ENCODE results near the gene PTPN2. TPM values are rescaled to one million over a fixed set of nuclear protein-coding genes. Genes with fewer than 3 reads are reported as not detected.

Gene PTPN2
- total and polyA plus RNA-seq, 11 donors = 7.5 to 33.1 (median 11.5) TPM

DNA sequence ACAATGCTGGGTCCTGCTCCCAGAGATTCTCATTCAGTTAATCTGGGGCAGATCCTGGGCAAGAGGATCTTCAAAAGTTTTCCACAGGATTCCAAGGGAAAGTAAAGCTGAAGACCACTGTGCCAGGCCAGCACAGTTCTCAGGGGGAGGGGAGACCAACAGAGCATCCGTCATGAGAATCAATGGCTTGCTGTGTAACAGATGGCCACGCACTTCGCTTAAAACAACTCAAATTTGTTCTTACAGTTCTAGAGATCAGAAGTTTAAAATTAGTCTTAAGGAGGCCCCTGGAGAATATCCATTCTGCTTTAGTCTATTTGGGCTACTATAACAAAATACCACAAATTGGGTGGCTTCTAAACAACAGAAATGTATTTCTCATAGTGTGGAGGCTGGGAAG, 46.3 kb upstream of the PTPN2 start:
- Histone ChIP-seq H3K36me3 (no peaks in the 10 kb centered on the region), H3K27ac (no peak overlapping the region), H3K4me3 (no peak overlapping the region), H3K27me3 (no peaks in the 10 kb centered on the region), H3K9me3 (no peaks in the 10 kb centered on the region), H3K4me1 (peaks cover 0 to 7% (median 0%) of the 10 kb centered on the region in 12 donors)
- 79 to 91% (median 82%) methylated on average over 3 of the region's 3 CpGs for WGBS, 4 donors
- DNase-seq (no peak), ATAC-seq (no peak)
- intact Hi-C loops (cut with DNase I) = loop anchor here in 8 of 10 donors (5.0 to 10.0 kb wide), 6 partner anchors 33 to 536 kb away; partner anchors contain the start of gene PTPN2 (in 1 of the 8)
- TF ChIP-seq POLR2A (IDR thresholded peaks at IDR 0.05) = no peak
- TF ChIP-seq CTCF (IDR thresholded peaks at IDR 0.05) = no peak

DNA sequence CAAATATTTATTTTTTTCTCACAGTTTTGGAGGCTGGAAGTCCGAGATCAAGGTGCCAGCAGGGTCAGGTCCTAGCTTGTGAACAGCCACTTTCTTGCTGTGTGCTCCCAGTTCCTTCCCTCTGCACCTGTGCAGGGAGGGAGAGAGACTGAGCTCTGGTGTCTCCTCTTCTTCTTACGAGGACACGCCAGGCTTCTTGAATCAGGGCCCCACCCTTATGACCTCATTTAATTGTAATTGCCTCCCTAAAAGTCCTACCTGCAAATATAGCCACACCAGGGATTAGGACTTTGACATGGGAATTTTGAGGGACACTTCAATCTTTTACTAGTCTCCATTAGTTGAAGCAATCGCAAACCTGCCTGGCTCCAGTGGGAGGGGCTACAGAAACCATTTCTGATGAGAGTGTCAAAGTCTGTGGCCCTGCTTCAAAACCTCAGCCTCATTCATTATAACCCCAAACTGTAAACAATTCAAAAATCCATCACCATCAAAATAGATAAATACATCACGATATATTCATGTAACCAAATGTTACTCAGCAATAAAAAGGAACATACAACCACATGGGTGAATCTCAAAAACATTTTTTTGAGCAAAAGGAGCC, 45.5 kb upstream of the PTPN2 start:
- H3K9me3 ChIP-seq = no peaks in the 10 kb centered on the region
- no peaks in the 10 kb centered on the region for H3K36me3 ChIP-seq
- intact Hi-C loops (cut with DNase I) = loop anchor here in 8 of 10 donors (5.0 to 10.0 kb wide), 6 partner anchors 32 to 535 kb away; partner anchors contain the start of gene PTPN2 (in 1 of the 8)
- DNase-seq (no peak), ATAC-seq (no peak)
- TF ChIP-seq CTCF (IDR thresholded peaks at IDR 0.05) (no peak), POLR2A (IDR thresholded peaks at IDR 0.05) (no peak)
- 71 to 90% (median 80%) methylated on average over 5 of the region's 5 CpGs for WGBS, 4 donors
- H3K4me1 ChIP-seq = peaks cover 0 to 4% (median 0%) of the 10 kb centered on the region in 12 donors
- no peaks in the 10 kb centered on the region for H3K27me3 ChIP-seq
- H3K27ac ChIP-seq = no peak overlapping the region
- no peak overlapping the region for H3K4me3 ChIP-seq

- TF ChIP-seq CTCF (IDR thresholded peaks at IDR 0.05) (no peak), POLR2A (IDR thresholded peaks at IDR 0.05) (no peak)
- Histone ChIP-seq H3K9me3 (no peaks in the 10 kb centered on the region), H3K27me3 (no peaks in the 10 kb centered on the region), H3K4me1 (no peaks in the 10 kb centered on the region), H3K4me3 (no peak overlapping the region), H3K27ac (no peak overlapping the region), H3K36me3 (no peaks in the 10 kb centered on the region)
- WGBS, 4 donors = 83 to 87% (median 85%) methylated on average over 5 of the region's 5 CpGs
- no peak for DNase-seq
- ATAC-seq = no peak
- intact Hi-C loops (cut with DNase I) = no loop called here
These were observed 44.6 kb upstream of the PTPN2 start for GRCh38 chr18:12928641-12929040.

GRCh38 chr18:12928206-12928605, 44.2 kb upstream of the PTPN2 start:
- Histone ChIP-seq H3K4me1 (no peaks in the 10 kb centered on the region), H3K27ac (no peak overlapping the region), H3K4me3 (no peak overlapping the region), H3K36me3 (no peaks in the 10 kb centered on the region), H3K9me3 (no peaks in the 10 kb centered on the region), H3K27me3 (no peaks in the 10 kb centered on the region)
- TF ChIP-seq CTCF (IDR thresholded peaks at IDR 0.05) = no peak
- no peak for TF ChIP-seq POLR2A (IDR thresholded peaks at IDR 0.05)
- ATAC-seq (no peak), DNase-seq (no peak)
- intact Hi-C loops (cut with DNase I) = no loop called here
- WGBS, 4 donors = 70 to 79% (median 70%) methylated on average over 4 of the region's 4 CpGs

All from heart left ventricle (tissue), 16 donors.